GM19467 (cell line): ENCODE data around the gene SLC35B3.
"Not testable (repeated sequence)": the region's sequence is repeated elsewhere in the genome, so short reads cannot be mapped to it uniquely, and the experiment has no call there.

Experiments used
- ATAC-seq: cut with Tn5 transposase; IDR thresholded peaks from one replicate; pipeline ENCODE4 v1.9.1; 2021; ENCODE audit warnings: mild to moderate bottlenecking, moderate library complexity; ENCODE audit not compliant: unreplicated experiment

SLC35B3 gene

DNA sequence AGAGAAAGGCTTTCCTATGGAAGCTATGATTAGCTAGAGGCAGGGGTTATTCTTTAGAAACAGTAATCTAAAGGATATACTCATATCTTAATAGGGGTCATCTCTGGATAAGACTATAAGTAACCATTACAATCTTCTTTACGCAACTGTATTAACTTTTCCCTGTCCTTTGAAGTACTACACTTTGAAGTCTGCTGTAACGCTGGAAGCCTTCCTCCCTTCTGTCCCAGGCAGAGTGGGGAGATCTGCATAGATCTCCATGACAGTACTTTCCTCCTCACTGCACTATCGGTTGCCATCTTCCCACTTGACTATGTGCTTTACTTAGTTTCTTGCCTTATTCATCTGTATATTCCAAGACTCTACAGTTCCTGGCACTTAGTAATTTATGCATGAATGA is 20.1 kb downstream of the SLC35B3 start:
- ATAC-seq = no peak

DNA sequence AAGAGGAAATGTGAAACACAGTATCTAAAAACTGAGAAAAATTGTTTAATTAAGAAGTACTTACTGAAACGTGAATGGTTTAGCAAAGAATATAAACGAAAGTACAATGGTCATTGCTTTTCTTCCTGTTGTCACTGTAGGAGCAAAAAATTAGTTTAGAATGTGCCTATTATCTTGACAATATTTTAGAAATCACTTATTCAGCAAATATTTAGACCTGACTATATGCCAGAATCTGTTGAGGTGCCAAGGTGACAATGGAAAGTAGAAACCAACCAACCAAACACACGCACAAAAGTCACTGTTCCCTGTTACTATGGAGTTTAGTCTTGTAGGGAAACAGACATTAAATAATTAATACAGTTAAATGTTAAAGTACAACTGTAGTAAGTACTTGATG is 20.5 kb downstream of the SLC35B3 start:
- ATAC-seq = no peak

- ATAC-seq = not testable (repeated sequence)
These were observed 29.4 kb downstream of the SLC35B3 start for GRCh38 chr6:8405946-8406345.

GRCh38 chr6:8402546-8402945 is 32.8 kb downstream of the SLC35B3 start:
- no peak for ATAC-seq

- ATAC-seq = no peak
These were observed 34.7 kb downstream of the SLC35B3 start for GRCh38 chr6:8400663-8401062.

- ATAC-seq = no peak
These were observed 42.8 kb downstream of the SLC35B3 start for GRCh38 chr6:8392569-8392968.

- ATAC-seq = no peak
These were observed 43.4 kb downstream of the SLC35B3 start for GRCh38 chr6:8391934-8392333.

DNA sequence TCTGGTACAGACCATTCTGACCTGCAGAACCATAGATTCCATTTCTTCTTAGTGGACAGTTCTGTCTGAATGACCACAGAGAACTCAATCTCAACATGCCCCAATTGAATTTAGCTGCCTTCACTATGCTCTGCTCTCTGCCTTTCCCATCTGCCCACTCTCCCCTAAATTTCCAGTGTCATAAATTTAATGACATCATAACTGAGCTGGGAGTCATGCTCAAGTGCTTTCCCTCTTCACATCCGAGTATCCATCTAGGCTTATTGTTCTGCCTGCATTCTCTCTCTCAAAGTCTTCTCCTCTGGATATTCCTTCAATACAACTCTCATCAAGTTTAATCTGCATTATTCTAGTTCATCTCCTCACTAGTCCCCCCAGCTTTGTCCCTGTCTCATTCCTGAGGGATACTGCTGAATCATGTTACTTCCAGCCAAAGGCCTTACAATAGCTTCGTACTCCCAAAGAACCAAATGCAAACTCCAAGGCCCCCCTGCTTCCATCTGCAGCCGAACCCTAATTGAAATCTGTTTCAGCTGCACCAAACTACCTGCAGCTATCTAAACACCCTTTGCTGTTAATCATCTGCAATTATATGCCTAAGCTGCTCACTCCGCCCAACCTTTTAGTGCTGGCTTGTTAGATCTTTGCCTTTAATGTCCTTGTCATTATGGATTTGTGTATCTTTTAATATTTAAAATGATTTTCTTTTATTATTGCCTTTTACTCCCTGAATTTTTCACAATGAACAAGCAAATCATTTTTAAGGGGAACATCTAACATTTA is 46.1 kb downstream of the SLC35B3 start:
- ATAC-seq = no peak

- ATAC-seq = no peak
These were observed 47.4 kb downstream of the SLC35B3 start for GRCh38 chr6:8387942-8388437.

- ATAC-seq = no peak
These were observed 51.8 kb downstream of the SLC35B3 start for GRCh38 chr6:8383584-8383983.

GRCh38 chr6:8382434-8382833 is 52.9 kb downstream of the SLC35B3 start:
- ATAC-seq = no peak

DNA sequence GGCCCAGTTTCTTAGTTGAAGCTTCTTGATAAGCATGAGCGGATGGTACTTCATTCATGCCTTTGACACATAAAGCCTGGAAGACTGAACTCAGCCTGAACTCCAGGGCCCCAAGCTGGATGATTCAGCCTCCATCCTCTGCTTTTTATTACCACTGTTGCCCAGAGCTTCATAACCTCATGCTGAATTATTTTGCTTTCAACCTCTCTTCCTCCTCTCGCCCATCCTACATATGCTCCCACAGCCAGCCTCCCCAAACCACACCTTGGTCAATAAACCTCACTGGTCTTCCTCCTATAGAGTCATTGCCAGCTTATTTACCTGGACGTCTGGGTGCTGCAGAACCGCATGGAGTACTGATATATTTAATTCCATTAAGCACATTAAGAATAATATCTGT is 59.4 kb downstream of the SLC35B3 start:
- no peak for ATAC-seq
